Karpas-422 (cell line): ENCODE measurements around the gene USP6. TPM values are rescaled to one million over a fixed set of nuclear protein-coding genes. Genes with fewer than 3 reads are reported as not detected.
"Not testable (repeated sequence)": the region's sequence is repeated elsewhere in the genome, so short reads cannot be mapped to it uniquely, and the experiment has no call there.

ENCODE experiments used
- DNase-seq: peaks from one replicate; pipeline ENCODE4 v3.0.0-alpha.2; 2015
- H2AFZ ChIP-seq: fragments of 200-600 bp; sonication (generic); 2 replicates; pipeline ENCODE4 v1.6.1; 2014; ENCODE audit warnings: antibody characterized with exemption, low read length, mixed read lengths
- H3K27ac ChIP-seq: fragments of 200-600 bp; sonication (generic); 2 replicates; pipeline ENCODE4 v1.5.1; 2014; ENCODE audit warnings: mild to moderate bottlenecking, low read length, moderate library complexity
- H3K27me3 ChIP-seq: fragments of 200-600 bp; sonication (generic); 2 replicates; pipeline ENCODE4 v1.6.1; 2014; ENCODE audit warnings: low read length, mixed read lengths
- H3K36me3 ChIP-seq: fragments of 200-600 bp; sonication (generic); 2 replicates; pipeline ENCODE4 v1.6.1; 2014; ENCODE audit warnings: low read length, mixed read lengths; ENCODE audit not compliant: insufficient read depth
- H3K4me1 ChIP-seq: fragments of 200-600 bp; sonication (generic); 2 replicates; pipeline ENCODE4 v1.6.1; 2014; ENCODE audit warnings: mild to moderate bottlenecking, low read length, mixed read lengths
- H3K4me2 ChIP-seq: fragments of 200-600 bp; sonication (generic); 2 replicates; pipeline ENCODE4 v1.6.1; 2014; ENCODE audit warnings: low read length, low read depth, mild to moderate bottlenecking; ENCODE audit not compliant: poor library complexity, severe bottlenecking
- H3K4me3 ChIP-seq: fragments of 200-600 bp; sonication (generic); 2 replicates; pipeline ENCODE4 v1.5.1; 2014; ENCODE audit warnings: mild to moderate bottlenecking, antibody characterized with exemption, low read length, mixed read lengths
- H3K79me2 ChIP-seq: fragments of 200-600 bp; sonication (generic); 2 replicates; pipeline ENCODE4 v1.6.1; 2014; ENCODE audit warnings: mild to moderate bottlenecking, low read length, mixed read lengths
- H3K9ac ChIP-seq: fragments of 200-600 bp; sonication (generic); 2 replicates; pipeline ENCODE4 v1.6.0; 2014; ENCODE audit warnings: low read length
- H3K9me2 ChIP-seq: fragments of 200-600 bp; sonication (generic), shearing (Covaris generic); replicated peaks from 2 replicates; pipeline ENCODE4 v1.6.0; 2014; ENCODE audit warnings: mild to moderate bottlenecking, low read length, moderate library complexity; ENCODE audit not compliant: insufficient read depth
- H3K9me3 ChIP-seq: fragments of 300-700, 200-600 bp; sonication (generic); 2 replicates; pipeline ENCODE4 v1.6.1; 2014; ENCODE audit warnings: low read length, mixed read lengths
- H4K20me1 ChIP-seq: fragments of 200-600 bp; sonication (generic); 2 replicates; pipeline ENCODE4 v1.6.1; 2014; ENCODE audit warnings: mild to moderate bottlenecking, antibody characterized with exemption, low read length, low read depth; ENCODE audit not compliant: insufficient read depth
- total RNA-seq: library from RNA; depleted of rRNA; stranded (reverse); fragments of >200 nt; shearing (Covaris generic); gene quantifications from 2 replicates; pipeline ENCODE4 v1.2.3, GENCODE V29; 2014; ENCODE audit warnings: low replicate concordance

The USP6 gene
- total RNA-seq, 1 experiment from 2014 or later, result not detected

GRCh38 chr17:5136580-5137412, 21.0 kb downstream of the USP6 start:
- H4K20me1 ChIP-seq, DNase-seq, H3K27me3 ChIP-seq, H3K4me3 ChIP-seq, H3K79me2 ChIP-seq, H3K4me1 ChIP-seq, H3K9ac ChIP-seq, H3K9me2 ChIP-seq, H2AFZ ChIP-seq, H3K27ac ChIP-seq, H3K4me2 ChIP-seq, H3K9me3 ChIP-seq, H3K36me3 ChIP-seq: not testable (repeated sequence)

- H3K79me2 ChIP-seq, H3K4me3 ChIP-seq, H3K9ac ChIP-seq, H3K4me1 ChIP-seq, H3K9me3 ChIP-seq, H4K20me1 ChIP-seq, DNase-seq, H2AFZ ChIP-seq, H3K36me3 ChIP-seq, H3K9me2 ChIP-seq, H3K4me2 ChIP-seq, H3K27ac ChIP-seq, H3K27me3 ChIP-seq: not testable (repeated sequence)
Measured at GRCh38 chr17:5137511-5138197, 21.8 kb downstream of the USP6 start.

GRCh38 chr17:5138198-5138544, 22.3 kb downstream of the USP6 start:
- not testable (repeated sequence) for H3K27me3 ChIP-seq, H3K36me3 ChIP-seq, H3K79me2 ChIP-seq, H3K27ac ChIP-seq, H4K20me1 ChIP-seq, H3K9me2 ChIP-seq, H3K4me3 ChIP-seq, H3K4me2 ChIP-seq, H3K4me1 ChIP-seq, H3K9ac ChIP-seq, H2AFZ ChIP-seq, H3K9me3 ChIP-seq, DNase-seq

- no peak for DNase-seq
Measured at GRCh38 chr17:5138616-5139457, 23.0 kb downstream of the USP6 start.

GRCh38 chr17:5139458-5139732, 23.6 kb downstream of the USP6 start:
- no peak overlapping the region for H3K9ac ChIP-seq
- H3K27ac ChIP-seq, result no peak overlapping the region
- H3K36me3 ChIP-seq, result no peaks in the 10 kb centered on the region
- no peaks in the 10 kb centered on the region for H3K9me2 ChIP-seq
- no peaks in the 10 kb centered on the region for H3K79me2 ChIP-seq
- no peak overlapping the region for H3K4me3 ChIP-seq
- no peak for DNase-seq
- peaks cover 3% of the 10 kb centered on the region for H3K4me1 ChIP-seq
- no peak overlapping the region for H3K4me2 ChIP-seq
- no peaks in the 10 kb centered on the region for H3K9me3 ChIP-seq
- H4K20me1 ChIP-seq, result no peaks in the 10 kb centered on the region
- no peaks in the 10 kb centered on the region for H3K27me3 ChIP-seq
- no peak overlapping the region for H2AFZ ChIP-seq

More at GRCh38 chr17:5138616-5139457, 23.0 kb downstream of the USP6 start:
- Histone ChIP-seq H3K36me3 (no peaks in the 10 kb centered on the region), H3K4me2 (no peak overlapping the region), H4K20me1 (no peaks in the 10 kb centered on the region), H3K9me2 (no peaks in the 10 kb centered on the region), H3K79me2 (no peaks in the 10 kb centered on the region), H3K9ac (no peak overlapping the region), H3K27me3 (no peaks in the 10 kb centered on the region), H3K4me1 (peaks cover 3% of the 10 kb centered on the region), H2AFZ (no peak overlapping the region), H3K27ac (no peak overlapping the region), H3K4me3 (no peak overlapping the region), H3K9me3 (no peaks in the 10 kb centered on the region)

GRCh38 chr17:5142877-5143276, 27.0 kb downstream of the USP6 start:
- not testable (repeated sequence) for H3K79me2 ChIP-seq, H3K4me1 ChIP-seq, H3K27ac ChIP-seq, H3K4me3 ChIP-seq, H2AFZ ChIP-seq, H3K4me2 ChIP-seq, H3K9me2 ChIP-seq, H3K27me3 ChIP-seq, H4K20me1 ChIP-seq, H3K9ac ChIP-seq, DNase-seq, H3K9me3 ChIP-seq, H3K36me3 ChIP-seq

- not testable (repeated sequence) for H3K4me3 ChIP-seq, H3K27ac ChIP-seq, H4K20me1 ChIP-seq, H2AFZ ChIP-seq, H3K9me3 ChIP-seq, H3K9ac ChIP-seq, H3K36me3 ChIP-seq, H3K79me2 ChIP-seq, H3K4me2 ChIP-seq, H3K9me2 ChIP-seq, H3K4me1 ChIP-seq, H3K27me3 ChIP-seq, DNase-seq
Measured at GRCh38 chr17:5146122-5146521, 30.3 kb downstream of the USP6 start.

GRCh38 chr17:5160702-5161101, 44.9 kb downstream of the USP6 start:
- not testable (repeated sequence) for H3K4me1 ChIP-seq, H3K4me2 ChIP-seq, H3K27me3 ChIP-seq, H3K4me3 ChIP-seq, H3K79me2 ChIP-seq, H3K9me2 ChIP-seq, H4K20me1 ChIP-seq, H3K36me3 ChIP-seq, H2AFZ ChIP-seq, H3K9ac ChIP-seq, H3K27ac ChIP-seq, H3K9me3 ChIP-seq, DNase-seq
